ENCODE data around the gene BICC1.

The BICC1 gene

DNA sequence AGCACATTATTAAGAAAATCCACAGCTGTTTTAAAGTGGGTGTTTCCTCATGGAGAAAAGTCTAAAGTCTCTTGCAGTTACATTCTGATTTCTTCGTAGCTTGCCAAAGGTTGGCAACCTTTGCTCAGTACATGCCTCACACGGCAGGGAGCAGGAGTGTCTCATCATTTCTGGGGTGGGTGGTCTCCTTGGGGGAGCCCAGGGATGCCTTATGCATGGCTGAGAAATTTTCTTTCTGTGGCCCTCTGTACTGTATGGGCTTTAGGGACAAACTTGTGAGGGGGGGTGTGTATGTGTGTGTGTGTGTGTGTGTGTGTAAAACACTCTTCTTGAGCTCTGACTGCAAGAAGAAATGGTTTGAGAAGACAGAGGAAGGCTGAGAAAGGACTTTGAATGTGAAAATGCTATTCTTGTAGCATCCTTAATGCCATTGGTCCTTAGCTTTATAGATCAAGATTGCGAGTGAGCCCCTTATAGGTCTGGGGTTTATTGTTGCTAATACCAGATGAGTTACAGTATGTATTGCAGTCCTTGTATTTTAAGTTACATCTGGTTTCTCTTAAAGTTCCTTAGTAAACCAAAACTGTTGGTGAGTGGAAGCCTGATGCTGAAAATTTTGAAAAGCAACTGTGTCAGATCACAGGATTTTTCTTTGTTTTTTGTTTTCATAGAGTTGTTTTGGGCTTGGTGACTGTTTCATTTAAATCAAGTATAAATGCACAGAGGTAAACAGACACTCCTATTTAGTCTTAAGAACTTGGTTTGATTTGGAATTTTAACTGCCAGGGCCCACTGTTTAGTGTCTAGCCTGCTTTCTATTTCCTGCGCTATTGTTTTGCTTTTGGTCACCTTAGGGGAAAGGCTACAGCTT lies 242.0 kb downstream of the BICC1 start:
- FAIRE-seq, result no peak

DNA sequence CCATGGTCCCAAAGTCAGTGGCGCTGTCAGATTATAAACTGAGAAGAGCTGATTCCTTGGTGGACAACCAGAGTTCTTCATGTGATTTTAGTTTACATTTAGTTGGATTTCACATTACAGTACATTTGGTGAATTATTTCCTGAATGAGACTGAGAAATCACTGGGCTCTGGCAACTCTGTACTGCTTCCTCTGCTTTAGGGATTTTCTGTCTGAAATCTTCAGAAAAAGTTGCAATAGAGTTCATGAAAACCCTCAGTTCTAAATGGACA lies 242.6 kb downstream of the BICC1 start:
- FAIRE-seq, result no peak

GRCh38 chr10:58755677-58756076 lies 243.0 kb downstream of the BICC1 start:
- no peak for FAIRE-seq

GRCh38 chr10:58756130-58756719 lies 243.6 kb downstream of the BICC1 start:
- FAIRE-seq, result no peak

DNA sequence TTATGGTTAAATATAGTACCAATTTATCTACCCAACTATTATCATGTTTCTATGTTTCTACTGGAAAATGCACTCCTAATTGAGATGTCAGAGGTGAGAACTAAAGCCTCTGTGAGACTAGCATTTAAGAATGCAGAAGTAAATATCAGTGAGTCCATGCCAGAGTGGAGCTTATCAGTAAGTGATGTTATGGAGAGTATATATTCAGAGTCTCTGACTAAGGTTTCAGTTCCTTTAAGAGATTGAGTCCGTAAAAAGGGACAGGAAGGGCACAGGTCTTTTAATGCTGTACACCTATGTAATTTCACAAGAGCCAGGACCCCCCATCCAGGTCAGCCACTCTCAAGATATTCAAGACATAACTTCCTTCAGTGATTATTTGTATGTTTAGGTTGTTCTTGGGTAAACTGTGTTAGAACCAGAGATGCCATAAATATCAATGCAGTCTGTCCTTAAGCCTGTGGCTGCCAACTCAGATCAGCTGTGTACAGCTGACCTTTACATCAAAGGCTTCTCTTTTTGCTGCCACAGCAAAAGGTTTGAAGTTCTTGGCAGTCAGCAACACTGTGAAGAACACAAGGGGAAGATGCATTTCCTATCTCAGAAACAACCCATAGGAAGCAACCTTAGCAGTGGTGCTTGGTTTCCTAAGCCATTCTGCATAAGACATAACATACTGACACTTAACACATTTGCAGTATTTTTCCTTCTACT lies 244.8 kb downstream of the BICC1 start:
- no peak for FAIRE-seq

- FAIRE-seq, result no peak
Observed at GRCh38 chr10:58758321-58758720, 245.6 kb downstream of the BICC1 start.

DNA sequence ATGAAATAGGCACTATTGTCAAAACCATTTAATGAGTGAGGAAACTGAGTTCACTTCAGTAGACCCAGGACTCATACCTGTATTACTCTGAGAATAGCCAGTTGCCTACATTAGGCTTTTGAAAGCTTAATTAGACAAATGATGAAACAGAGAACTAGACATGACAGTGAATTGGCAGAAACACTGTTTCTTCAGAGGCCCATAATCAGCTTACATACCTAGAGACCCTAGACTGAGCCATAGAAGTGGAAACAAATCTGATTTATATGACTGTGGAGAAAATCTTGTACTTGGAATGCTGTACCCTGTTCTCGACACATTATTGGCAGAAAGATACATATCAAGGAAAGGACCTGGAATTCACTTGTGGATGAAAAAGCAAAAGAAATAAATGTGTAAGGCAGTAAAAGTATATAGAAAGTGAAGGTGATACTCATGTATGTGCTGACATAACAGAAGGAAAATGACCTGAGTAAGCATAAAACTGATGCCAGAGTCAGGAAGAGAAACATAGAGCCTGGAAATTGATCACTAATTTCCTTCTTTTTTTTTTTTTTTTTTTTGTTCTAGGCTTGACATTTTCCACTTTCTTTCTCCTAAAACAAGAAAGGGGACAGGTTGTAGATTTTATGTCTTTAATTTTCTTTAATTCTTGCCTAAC lies 251.5 kb downstream of the BICC1 start:
- no peak for FAIRE-seq

DNA sequence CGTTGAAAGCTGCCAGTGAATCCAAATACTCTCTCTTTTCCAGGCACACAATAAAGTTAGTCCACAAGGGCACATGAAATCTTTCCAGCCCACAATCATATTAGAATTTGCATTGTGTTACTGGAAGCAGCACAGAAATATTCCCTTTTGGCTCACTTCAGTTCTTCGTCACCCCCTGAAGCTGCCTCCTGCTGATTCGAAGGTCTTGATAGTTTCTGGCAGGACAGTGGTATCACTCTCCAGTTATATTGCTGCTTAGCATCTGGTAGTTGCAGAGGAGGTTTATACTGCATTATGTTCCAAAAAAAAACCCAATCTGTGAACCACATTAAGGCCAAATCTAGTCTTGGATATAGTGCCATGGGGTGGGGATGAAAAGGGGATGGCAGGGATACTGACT lies 253.2 kb downstream of the BICC1 start:
- no peak for FAIRE-seq

GRCh38 chr10:58767652-58768051 lies 255.0 kb downstream of the BICC1 start:
- FAIRE-seq, result no peak

GRCh38 chr10:58771863-58772262 lies 259.2 kb downstream of the BICC1 start:
- no peak for FAIRE-seq

GRCh38 chr10:58772758-58773157 lies 260.1 kb downstream of the BICC1 start:
- no peak for FAIRE-seq

DNA sequence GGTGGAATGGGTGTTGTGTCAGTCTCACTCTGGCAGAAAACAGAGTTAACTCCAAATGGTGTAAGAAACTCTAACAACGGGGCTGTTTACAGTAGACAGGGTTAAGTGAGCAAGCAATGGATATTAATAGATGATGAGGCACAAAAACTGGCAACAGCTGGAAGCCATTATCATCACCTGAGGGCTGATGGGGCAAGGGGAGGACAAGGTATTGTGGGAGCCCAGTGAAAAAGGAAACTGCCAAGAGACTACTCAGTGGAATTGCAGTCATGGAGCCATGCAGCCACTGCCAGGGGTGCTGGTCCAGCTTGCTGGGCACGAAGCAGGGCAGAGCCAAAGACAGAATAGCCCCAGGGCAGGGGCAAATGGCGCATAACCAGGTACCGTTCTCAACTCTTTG lies 260.7 kb downstream of the BICC1 start:
- no peak for FAIRE-seq

DNA sequence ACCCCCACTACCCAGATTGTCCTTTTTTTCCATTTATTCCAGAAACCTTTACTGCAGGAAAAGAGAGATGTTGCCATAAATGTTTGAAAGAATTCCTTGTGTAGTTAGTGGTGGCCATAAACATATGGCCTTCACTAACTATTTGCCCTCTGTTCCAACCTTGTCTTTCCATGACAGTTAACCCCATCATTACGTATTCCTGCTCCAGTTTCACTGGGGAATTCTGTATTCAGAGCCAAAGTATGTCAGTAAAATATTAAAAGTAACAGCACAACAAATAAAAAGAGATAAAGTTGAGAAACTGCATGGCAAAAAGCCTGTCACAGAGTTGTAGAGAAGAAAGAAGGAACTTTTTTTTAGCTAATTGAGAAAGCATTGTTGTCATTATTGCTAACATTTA lies 261.3 kb downstream of the BICC1 start:
- no peak for FAIRE-seq

DNA sequence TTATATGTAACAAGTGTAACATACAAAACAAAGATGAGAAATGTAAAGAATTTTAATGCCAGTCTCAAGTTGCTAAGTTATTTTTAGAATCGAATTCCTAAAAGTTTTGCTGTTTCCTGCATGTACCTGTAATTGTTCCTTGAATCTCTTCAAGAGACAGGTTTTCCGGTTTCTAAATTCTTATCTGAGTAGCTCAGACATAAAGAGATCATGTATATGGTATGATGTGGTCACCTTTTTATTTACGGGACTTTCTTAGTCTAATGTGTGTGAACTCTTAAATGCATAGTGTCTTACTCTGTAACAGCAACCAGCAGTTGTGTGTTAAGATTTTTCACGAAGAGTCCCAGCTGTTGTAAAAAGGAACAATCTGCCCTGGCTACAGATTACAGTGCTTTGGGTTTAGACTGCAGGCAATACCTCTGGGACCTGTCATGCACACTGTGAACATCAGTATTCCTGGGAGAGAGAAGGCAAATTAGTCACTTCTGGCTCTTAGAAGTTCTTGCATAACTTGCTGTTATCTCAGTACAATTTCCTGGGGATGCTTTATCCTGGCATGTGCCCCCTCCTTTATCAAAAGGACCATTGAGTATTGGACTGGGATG lies 263.4 kb downstream of the BICC1 start:
- FAIRE-seq, result no peak

DNA sequence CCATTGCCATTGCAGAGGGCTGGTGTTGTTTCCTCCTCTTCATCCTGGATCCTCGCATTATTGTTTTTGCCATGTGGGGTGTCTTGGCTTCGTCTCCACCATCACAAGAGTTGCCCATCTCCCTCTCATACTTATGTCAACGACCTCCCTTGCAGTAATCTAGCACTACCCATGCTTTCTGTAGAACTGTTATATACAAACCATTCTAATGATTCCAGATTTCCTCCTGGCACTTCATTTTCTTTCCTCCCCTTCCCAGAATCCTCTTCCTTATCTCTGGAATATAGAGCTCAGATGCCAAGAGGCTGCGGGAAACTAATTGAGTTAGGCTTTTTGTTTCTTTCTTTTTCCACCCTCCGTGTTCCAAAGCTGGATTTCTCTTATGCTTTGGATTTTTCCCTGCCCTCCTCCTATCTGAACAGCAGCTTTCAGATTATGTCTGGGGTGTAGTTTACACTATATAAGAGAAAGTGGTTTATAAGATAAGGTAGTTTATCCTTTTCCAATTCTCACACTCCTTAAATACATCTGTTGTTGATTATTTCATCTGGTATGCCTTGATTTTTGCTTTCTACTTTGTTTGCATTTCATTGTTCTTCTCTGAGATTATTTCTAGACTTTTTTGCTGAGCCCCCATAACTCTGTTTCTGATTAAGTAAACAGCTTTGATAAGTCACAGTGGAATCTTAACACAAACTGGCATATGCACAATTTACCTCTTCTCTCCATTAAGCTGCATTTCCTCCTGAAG lies 264.1 kb downstream of the BICC1 start:
- FAIRE-seq, result no peak

- FAIRE-seq, result no peak
Observed at GRCh38 chr10:58778966-58779365, 266.3 kb downstream of the BICC1 start.

DNA sequence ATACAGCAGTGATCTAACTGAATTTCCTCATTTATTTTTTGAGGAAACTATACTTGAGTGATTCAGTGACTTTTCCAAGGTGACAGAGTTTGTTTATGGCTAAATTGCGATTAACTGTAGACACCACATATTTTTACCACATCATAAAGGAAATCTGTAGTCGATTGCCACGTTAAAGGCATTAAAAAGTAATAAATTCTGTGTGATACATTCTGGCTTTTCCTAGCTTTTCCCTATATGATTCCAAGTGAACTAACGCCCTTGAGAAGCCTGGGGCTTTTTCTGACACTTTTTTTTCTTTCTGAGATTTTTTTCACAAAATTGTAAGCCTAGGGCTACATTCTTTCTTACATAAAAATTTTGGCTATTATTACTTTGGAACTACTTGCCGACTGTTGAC lies 266.9 kb downstream of the BICC1 start:
- no peak for FAIRE-seq

DNA sequence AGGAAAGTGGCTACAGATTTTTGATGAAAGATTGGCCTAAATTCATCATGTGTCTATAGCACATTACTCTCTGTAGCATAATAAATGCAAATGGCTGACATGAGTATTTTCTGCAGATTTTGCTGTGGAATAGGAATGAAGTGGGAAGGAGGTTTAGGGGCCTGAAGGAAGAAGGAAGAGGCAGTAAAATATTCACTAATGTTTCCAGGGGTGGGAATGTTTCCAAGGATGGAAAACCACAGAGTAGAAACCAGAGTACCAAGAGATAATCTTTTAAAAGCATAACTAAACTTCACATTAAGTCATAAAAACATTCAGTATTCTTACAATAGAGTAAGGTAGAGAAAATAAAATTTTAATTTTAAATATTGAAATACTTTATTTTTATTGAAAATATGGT lies 267.8 kb downstream of the BICC1 start:
- FAIRE-seq, result no peak

- peak; percentile 92 for FAIRE-seq
Observed at GRCh38 chr10:58781873-58782488, 269.3 kb downstream of the BICC1 start.

- no peak for FAIRE-seq
Observed at GRCh38 chr10:58782876-58783851, 270.5 kb downstream of the BICC1 start.

DNA sequence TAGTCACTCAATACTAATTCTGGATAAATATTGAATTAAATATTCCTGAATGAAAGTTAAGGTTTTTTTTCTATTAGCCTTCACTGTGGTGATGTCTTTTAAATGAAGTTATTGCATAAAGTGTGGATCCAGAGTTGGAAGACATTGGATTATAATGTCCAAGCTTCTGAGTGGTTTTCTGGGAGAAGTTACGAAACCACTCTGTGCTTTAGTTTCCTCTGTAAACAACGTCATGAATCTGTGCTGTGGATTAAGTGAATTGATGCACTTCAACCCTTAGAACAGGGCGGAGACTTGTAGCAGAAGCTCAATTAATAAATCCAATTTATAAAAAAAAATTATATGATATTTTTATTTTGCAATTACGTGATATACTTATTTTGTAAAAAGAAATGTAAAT lies 271.7 kb downstream of the BICC1 start:
- FAIRE-seq, result no peak

Measured in A204.1 (cell line).